ENCODE measurements around the gene RNF166.

RNF166 gene

DNA sequence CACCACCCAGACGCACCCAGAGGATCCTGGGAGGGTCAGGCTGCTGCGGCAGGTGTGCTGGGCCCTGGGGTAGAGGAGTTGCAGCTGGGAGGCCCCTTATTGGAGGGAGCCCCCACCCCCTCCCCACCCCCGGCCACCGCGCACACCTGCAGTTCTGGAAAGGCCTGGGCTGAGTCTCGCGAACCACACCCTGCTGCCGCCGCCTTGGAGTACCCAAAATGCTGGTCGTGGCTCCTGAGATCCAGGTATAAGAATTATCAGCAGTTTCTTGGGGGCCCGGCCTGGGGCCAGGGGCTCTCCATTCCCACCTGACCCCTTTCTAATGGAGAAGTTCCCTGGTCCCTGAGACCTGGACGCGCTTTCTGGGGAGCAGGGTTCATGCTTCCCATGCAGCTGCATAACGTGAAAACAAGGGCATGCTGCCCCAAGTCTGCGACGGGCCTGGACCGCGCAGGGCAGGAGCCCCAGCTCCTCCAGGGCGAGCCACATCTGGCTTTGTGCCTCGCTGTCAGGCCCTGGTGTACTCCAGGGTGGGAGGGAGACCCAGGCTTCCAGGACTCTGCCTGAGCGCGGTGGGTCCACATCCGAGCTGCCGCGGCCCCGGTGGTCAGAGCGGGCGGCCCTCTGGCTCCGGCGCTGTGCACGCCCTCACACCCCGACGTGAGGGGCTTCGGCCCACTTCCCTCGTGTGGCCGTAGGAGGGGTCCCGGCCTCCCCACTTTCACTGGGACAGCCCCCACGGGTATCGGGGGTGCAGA, 12.6 kb downstream of the RNF166 start:
- TF ChIP-seq CREB1 (IDR thresholded peaks at IDR 0.05; ENCODE audit: low read depth) (no peak), CEBPB (IDR thresholded peaks at IDR 0.05) (no peak), TEAD4 (IDR thresholded peaks at IDR 0.05) (no peak), ZBTB7A (IDR thresholded peaks at IDR 0.05; ENCODE audit: low read depth) (no peak), EP300 (IDR thresholded peaks at IDR 0.05; ENCODE audit: borderline replicate concordance) (no peak), NFIC (IDR thresholded peaks at IDR 0.05) (no peak), FOXM1 (IDR thresholded peaks at IDR 0.05; ENCODE audit: borderline replicate concordance, low read depth) (no peak), USF1 (IDR thresholded peaks at IDR 0.05) (no peak), EGR1 (IDR thresholded peaks at IDR 0.05) (no peak), TAF1 (IDR thresholded peaks at IDR 0.05; ENCODE audit: low read depth) (no peak), RAD21 (IDR thresholded peaks at IDR 0.05; ENCODE audit: low read depth) (no peak), YY1 (IDR thresholded peaks at IDR 0.05; ENCODE audit: low read depth) (no peak), TCF12 (IDR thresholded peaks at IDR 0.05; ENCODE audit: low read depth) (no peak)
- TF ChIP-seq, protein P1, sequence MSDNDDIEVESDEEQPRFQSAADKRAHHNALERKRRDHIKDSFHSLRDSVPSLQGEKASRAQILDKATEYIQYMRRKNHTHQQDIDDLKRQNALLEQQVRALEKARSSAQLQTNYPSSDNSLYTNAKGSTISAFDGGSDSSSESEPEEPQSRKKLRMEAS (IDR thresholded peaks at IDR 0.05), result no peak
- TF ChIP-seq, protein P2, sequence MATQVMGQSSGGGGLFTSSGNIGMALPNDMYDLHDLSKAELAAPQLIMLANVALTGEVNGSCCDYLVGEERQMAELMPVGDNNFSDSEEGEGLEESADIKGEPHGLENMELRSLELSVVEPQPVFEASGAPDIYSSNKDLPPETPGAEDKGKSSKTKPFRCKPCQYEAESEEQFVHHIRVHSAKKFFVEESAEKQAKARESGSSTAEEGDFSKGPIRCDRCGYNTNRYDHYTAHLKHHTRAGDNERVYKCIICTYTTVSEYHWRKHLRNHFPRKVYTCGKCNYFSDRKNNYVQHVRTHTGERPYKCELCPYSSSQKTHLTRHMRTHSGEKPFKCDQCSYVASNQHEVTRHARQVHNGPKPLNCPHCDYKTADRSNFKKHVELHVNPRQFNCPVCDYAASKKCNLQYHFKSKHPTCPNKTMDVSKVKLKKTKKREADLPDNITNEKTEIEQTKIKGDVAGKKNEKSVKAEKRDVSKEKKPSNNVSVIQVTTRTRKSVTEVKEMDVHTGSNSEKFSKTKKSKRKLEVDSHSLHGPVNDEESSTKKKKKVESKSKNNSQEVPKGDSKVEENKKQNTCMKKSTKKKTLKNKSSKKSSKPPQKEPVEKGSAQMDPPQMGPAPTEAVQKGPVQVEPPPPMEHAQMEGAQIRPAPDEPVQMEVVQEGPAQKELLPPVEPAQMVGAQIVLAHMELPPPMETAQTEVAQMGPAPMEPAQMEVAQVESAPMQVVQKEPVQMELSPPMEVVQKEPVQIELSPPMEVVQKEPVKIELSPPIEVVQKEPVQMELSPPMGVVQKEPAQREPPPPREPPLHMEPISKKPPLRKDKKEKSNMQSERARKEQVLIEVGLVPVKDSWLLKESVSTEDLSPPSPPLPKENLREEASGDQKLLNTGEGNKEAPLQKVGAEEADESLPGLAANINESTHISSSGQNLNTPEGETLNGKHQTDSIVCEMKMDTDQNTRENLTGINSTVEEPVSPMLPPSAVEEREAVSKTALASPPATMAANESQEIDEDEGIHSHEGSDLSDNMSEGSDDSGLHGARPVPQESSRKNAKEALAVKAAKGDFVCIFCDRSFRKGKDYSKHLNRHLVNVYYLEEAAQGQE (IDR thresholded peaks at IDR 0.05; ENCODE audit: low read depth), result no peak

- TF ChIP-seq TEAD4 (IDR thresholded peaks at IDR 0.05) (no peak), FOXM1 (IDR thresholded peaks at IDR 0.05; ENCODE audit: borderline replicate concordance, low read depth) (no peak), USF1 (IDR thresholded peaks at IDR 0.05) (no peak), EGR1 (IDR thresholded peaks at IDR 0.05) (no peak), TCF12 (IDR thresholded peaks at IDR 0.05; ENCODE audit: low read depth) (no peak), NFIC (IDR thresholded peaks at IDR 0.05) (no peak)
- TF ChIP-seq, protein P2 (IDR thresholded peaks at IDR 0.05; ENCODE audit: low read depth), result no peak
- TF ChIP-seq, protein P1 (IDR thresholded peaks at IDR 0.05), result no peak
Observed at GRCh38 chr16:88692861-88693260, 13.3 kb downstream of the RNF166 start.

- TF ChIP-seq RAD21 (IDR thresholded peaks at IDR 0.05; ENCODE audit: low read depth), result no peak
Observed at GRCh38 chr16:88691924-88692560, 14.2 kb downstream of the RNF166 start.

- TF ChIP-seq EP300 (IDR thresholded peaks at IDR 0.05; ENCODE audit: borderline replicate concordance), result no peak
Observed at GRCh38 chr16:88691129-88691813, 14.9 kb downstream of the RNF166 start.

DNA sequence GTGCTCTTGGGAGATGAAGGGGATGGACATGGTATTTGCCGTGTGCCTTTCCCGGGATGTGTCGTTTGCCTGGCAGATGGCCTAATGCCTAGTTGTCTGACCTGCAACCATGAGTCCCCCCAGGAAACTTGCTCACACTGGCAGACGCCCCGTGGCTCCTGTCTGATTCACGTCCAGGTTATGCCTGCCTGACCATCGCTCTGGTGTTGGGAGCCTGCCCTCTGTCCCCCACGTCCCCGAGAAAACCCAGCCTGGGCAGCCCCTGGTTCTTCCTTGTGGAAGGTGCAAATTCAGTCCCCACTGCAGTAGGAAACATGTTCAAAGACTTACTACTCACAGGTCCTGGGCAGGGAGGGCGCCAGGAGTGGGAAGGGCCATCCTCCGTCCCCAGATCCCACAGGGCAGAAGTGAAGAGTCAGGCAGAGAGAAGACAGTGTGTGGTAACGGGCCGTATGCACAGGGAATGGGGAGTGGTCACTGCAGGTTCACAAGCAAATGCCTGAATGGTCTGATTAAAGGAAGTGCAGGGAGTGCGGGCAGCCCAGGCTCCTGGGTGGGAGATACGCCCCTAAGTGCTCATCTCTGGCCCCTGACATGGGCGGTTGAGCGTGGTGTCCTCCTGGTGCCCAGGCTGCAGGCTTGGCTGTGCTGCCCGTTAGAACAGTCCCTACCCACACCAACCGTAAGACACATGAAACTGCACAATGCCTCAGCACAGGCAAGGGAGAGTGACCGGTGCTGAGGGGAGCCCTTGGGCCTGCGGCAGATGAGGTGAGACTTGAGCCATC, 15.7 kb downstream of the RNF166 start:
- TF ChIP-seq CREB1 (IDR thresholded peaks at IDR 0.05; ENCODE audit: low read depth) (no peak), NFIC (IDR thresholded peaks at IDR 0.05) (no peak), CEBPB (IDR thresholded peaks at IDR 0.05) (no peak), EGR1 (IDR thresholded peaks at IDR 0.05) (no peak), EP300 (IDR thresholded peaks at IDR 0.05; ENCODE audit: borderline replicate concordance) (no peak), RAD21 (IDR thresholded peaks at IDR 0.05; ENCODE audit: low read depth) (no peak), USF1 (IDR thresholded peaks at IDR 0.05) (no peak), FOXM1 (IDR thresholded peaks at IDR 0.05; ENCODE audit: borderline replicate concordance, low read depth) (no peak), TAF1 (IDR thresholded peaks at IDR 0.05; ENCODE audit: low read depth) (no peak), TEAD4 (IDR thresholded peaks at IDR 0.05) (no peak), YY1 (IDR thresholded peaks at IDR 0.05; ENCODE audit: low read depth) (no peak), TCF12 (IDR thresholded peaks at IDR 0.05; ENCODE audit: low read depth) (no peak), ZBTB7A (IDR thresholded peaks at IDR 0.05; ENCODE audit: low read depth) (no peak)
- TF ChIP-seq, protein P1 (IDR thresholded peaks at IDR 0.05), result no peak
- TF ChIP-seq, protein P2 (IDR thresholded peaks at IDR 0.05; ENCODE audit: low read depth), result no peak

Data from Ishikawa (cell line).